Kasumi-1 (cell line): ENCODE results near the gene N4BP2L1.

Source experiments
- DNase-seq, 2 experiments: peaks; one replicate each; lab custom pipeline; 2025; lab: John Stamatoyannopoulos, UW

The N4BP2L1 gene

DNA sequence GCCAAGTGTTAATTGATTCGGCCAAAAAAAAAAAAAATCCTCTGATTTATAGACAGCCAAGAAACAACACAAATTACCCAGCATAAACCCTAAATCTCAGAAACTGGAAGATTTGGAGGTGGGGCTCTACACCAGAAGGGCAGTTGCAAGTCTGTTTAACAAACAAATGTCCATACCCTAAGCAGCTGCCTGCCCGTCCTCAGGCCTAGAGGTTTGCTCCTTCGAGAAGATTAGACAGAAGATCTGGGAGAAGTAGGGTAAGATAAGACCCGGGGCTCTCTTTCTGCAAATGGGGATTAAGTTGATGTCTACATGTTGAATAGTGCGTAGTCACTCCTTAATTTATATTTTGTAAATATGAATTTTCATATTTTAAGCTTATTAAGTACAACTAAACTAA lies 3.4 kb upstream of the N4BP2L1 start:
- DNase-seq: no peak

DNA sequence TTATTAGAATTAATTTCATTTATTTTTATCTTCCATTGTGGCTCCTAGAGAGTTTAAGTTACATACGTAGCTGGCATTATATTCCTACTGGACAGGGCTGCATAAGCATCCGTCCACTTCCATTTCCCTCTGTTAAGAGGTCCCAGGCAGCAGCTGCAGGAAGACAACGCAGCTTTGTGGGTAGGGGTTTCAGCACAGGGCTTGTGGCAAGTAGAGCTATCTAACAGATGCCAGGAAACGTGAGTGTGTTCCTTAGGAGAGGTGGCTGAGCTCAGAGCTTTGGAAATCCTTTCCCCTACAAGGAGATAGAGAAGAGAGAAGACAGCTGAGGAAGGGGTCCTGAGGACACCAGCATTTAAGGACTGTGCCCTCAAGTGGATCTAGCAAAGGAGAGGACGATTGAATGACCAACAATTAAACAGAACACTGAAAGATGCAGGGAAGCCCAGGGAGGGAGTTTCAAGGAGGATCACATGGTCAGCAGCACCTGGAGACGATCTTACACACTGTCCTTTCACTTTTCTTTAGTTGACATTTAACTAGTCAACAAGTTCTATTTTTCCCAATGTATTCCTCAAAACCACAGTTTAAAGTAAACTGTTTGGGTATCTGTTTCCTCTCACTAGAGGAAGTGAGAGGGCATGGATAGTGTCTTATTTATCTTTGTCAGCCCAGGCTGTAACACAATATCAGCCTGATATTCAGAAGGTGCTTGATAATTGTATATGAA lies 2.3 kb upstream of the N4BP2L1 start:
- peak; percentile 1 to 5 for DNase-seq

DNA sequence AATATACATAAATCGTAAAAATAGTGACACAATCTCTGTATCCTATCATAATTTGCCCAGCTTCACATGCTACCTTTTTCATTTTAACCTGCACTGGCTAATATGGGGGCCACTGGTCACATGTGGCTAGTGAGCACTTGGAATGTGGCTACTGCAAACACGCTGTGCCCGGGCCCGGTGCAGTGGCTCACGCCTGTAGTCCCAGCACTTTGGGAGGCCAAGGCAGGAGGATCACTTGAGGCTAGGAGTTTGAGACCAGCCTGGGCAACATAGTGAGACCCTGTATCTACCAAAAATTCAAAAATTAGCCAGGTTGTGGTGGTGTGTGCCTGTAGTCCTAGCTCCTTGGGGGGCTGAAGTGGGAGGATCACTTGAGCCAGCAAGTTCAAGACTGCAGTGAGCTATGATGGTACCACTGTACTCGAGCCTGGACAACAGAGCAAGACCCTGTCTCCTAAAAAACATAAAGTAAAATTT lies 1.5 kb upstream of the N4BP2L1 start:
- no peak for DNase-seq

DNA sequence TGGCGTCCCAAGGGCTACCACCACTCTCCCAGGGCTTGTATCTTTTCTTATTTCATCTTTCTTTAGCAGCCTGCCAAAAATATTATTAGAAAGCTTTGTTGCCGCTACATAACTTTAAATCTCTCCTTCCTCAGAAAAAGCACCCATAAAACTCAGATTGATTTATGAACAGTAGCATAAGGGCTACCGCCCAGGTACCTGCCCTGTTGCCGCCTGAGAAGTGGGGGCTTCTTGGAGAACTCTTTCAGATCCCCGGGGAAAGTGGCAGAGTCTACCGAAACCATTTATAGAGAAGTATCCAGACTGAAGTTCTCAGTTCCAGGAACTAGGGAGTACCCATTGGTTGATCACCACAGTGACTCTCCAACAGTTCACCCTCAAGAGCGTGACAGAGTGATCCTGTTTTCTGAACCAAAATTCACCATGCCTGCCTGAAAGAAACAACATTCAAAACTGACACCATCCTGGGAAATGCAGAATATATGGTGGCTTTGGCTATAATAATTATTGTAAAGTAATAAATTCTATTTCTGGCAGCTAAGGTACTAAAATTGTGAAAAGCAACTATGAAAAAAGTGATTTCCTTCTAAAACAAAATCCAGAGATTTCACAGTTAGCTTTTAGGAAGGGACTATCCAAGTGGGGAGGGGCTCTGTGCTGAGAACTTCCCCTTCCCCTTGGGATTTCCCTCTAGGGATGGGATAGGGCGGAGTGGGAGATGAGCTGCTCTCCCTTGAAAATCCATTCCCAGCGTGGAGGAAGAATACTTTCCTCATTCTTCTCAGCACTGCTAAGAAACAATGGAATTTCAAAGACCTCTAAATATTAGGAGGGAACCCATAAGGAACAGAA lies 877 bp upstream of the N4BP2L1 start:
- DNase-seq: no peak

DNA sequence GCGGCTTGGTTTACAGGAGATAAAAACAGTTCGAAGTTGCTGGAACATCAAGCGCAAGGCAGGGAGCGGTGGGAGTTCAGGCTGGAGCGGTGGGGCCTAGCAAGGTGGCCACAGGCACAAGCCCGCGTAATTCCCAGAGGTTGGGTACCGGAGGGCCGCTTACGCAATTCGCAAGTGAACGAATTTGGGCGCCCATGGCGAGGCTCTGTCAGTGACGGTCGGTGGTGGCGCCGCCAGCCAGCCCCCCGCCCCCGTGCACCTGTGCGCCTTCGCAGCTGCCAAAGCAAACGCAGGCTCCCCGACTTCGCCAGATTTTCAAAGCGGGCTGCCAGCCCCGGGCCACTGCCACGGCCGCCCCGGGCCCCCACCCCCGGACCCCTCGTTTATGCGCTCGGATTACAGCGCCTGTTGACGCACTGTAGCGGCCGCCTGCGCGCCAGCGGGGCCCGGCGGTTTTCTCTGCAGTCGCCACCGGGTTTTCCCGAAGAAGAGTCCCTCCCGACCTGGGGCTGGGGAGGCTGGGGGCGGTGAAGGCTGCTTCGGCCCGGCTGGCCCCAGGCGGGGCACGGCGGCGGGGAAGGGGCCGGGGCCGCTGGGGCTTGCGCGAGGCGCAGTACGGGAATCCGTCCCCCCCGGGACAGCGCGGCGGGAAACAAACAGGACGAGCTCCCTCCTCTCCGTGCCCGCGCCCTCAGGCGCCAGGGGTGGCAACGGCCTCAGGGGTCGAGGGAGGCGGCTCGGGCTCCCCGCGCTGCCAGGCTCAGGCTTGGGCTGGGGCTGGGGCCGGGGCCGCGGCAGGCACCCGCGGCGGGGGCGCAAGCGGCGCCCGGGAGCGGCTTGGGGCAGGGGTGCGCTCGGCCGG lies 709 bp downstream of the N4BP2L1 start:
- peak; percentile 18 for DNase-seq

DNA sequence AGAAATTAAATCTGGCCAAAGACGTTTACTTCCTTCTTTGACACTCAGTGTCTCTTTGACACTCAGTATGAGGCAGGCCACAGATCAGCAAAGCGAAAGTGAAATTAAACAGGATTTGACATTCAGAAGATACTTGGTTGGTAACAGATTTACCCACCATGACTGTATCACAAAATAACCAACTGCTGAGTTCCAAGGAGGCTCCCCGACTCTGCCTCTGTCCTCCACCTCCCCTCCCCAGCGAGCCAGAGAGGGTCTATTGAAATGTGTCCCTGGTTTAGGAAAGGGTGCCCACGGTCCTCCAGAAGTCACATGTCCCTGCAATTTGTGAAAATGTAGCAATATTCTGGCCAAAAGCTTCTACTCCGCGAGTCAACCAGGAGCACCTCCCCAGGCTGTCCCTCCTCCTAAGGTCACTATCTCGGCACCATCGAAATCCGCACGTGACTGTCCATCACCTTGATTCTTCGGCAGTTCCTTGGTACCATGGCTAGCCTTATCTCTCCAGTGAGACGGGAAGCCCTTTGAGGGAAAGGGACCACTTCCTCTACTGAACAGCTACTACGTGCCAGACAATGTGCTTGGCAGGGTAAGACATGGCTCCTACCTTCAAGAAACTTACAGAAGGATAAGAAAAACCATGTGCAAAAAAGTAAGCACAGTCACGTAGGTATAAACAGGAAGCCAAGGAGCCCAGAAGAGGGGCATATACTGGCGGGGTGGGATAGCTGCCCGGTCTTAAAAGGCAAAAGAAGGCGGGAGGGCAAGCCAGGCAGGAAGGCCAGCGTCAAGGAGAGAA lies 1.5 kb downstream of the N4BP2L1 start:
- peak; percentile 43 to 50 for DNase-seq

DNA sequence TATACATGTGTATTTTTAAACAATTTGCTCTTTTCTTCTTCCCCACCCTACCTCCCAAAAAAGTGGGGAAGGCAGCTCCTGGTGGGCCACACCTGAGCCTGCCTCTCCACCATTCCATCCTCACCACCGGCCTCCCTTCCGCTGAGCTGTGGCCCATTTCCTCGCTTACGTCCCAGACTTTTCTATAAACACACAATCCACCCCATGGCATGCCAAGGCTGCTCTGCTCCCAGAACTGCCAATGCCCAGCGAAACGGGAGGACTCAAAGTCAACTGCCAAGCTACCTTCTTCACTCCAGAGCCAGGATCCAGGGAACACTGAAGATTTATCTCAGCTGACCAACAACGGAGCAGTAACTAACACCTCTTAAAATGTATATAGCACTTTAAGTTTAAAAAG lies 2.8 kb downstream of the N4BP2L1 start:
- DNase-seq: no peak

DNA sequence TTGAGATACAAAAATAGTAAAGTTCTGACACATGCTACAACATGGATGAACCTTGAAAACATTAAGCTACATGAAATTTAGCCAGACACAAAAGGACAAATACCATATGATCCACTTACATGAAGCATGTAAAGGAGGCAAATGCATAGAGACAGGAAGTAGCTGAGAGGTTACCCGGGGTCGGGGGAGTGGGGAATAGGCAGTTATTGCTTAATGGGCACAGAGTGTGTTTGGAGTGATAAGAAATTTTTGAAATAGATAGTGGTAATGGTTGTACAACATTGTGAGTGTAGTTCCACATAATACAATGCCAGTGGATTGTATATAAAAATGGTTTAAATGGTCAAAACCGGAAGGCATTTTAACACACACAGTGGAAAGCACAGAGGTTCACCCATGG lies 4.3 kb downstream of the N4BP2L1 start:
- peak; percentile 1 to 2 for DNase-seq

DNA sequence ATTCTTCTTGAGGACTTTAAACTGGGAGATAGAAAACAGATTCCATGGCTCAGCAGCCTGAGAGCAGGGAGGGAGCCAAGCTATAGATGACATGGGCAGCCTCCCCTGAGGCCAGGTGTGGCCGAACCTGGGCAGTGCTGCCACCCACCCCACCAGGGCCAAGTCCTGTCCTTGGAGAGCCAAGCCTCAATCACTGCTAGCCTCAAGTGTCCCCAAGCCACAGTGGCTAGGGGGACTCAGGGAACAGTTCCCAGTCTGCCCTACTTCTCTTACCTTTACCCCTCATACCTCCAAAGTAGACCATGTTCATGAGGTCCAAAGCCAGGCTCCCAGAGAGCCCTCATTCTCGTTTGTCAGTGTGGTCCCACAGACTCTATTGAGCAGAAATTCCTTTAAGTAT lies 8.1 kb downstream of the N4BP2L1 start:
- DNase-seq: no peak

DNA sequence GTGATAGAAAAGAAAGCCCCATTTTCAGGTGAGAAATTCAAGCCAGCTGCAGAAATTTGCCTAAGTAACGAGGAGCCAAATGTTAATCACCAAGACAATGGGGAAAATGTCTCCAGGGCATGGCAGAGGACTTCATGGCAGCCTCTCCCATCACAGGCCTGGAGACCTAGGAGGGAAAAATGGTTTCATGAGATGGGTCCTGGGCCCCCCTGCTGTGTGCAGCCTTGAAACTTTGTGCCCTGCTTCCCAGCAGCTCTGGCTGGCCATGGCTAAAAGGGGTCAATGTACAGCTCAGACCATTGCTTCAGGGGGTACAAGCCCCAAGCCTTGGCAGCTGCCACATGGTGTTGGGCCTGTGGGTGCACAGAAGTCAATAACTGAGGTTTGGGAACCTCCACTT lies 9.9 kb downstream of the N4BP2L1 start:
- no peak for DNase-seq

DNA sequence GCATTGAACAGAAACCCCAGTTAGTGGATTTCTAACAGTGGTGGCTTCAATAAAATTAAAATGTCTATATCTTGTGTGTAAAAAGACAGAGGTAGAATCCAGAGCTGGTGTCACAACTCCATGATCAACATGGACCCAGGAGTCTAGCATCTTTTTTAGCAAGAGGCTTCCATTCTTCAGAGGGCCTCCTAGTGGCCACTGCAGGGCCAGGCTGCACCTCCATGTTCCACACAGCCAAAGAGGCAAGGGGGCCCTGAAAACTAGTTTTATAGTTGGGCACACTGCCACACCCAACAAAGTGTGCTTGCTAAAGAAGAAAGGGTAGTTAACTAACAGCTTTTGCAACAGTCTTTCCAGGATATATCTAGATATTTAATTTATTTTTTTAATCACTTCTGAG lies 12.9 kb downstream of the N4BP2L1 start:
- peak in 1 of 2 experiments; percentile 11 for DNase-seq

DNA sequence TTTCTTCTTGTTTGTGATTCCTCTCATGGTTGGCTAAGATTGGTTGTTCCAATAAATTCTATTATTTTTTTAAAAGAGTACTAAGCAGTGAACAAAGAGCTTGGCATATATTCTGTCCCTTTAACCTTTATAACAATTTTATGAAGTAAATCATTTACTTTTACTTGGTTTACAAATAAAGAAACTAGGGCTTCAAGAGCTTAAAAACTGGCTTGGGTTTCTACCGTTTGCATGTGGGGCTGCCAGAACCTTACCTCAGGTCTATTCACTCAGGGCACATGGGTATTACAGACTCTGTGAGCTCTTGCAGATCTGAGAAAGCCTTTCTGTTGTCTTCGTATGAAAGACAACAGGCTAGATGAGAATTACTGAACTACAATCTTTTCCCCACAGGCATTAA lies 13.3 kb downstream of the N4BP2L1 start:
- no peak for DNase-seq

DNA sequence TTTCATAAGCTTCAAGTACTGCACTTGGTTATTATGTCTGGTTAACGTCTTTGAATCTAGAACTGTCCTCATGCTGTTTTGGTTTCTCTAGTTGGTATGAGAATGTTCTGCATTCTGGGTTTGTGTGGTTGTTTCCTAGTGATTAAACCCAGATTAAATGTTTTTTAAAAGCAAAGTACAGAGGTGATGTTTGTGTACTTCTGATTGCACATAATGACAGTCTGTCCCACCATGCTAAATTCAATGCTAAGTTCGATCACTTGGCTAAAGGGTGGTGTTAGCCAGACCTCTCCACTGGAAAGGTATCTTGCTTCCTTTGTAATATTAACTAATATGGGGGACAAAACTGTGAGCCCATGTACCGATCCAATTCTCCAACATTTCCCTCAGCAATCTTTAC lies 14.6 kb downstream of the N4BP2L1 start:
- DNase-seq: no peak

DNA sequence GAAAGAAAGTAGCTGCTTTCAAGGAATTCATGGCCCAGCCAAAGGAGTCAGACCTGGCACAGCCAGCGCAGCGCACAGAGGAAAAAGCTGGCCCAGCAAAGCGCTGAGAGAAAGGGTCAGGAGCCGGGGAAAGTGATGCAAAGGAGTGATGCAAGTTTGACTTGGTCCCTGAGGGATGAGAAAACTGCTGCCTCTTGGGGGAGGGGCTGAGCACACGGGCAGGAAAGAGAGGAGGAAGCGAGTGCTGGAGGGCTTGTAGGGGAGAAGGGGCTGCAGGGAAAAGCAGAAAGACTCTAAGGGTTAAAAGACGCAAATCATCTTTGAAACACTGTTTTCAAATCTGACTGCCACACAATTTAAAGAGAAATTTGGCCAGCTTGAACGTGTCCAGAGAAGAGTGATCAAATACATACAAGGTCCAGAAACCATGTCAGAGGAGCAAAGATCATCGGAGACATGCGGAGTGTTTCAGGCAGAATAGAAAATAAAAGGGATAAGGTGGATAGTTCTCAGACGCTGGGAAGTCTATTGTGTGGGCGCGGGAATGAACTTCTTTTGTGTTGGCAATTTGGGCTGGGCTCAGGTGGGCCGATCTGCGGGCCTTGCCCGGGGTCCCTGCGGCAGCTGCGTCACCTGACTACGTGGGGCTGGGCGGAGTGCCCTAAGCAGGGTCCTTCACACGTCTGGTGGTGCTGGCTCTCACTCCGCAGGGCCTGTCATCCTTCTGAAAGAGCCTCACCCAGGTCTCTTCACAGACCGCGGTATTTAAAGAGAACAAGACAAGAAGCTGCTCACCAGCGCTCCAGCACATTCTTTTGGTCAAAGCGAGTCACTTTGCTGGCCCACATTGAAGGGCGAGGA lies 18.1 kb downstream of the N4BP2L1 start:
- no peak for DNase-seq

DNA sequence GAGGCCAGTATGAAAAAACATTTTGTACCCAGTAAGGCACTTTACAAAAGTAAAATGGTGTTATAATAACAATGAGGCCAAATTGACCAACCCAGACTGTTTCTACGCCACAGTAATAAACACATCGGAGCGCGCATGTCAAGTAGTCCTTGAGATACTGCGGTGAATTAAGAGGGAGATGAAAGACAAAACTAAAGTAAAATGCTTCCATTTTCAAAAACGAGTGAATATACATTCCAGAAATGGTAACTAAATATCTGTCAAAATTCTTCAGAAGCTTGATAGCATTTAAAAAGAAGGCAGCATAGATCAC lies 19.0 kb downstream of the N4BP2L1 start:
- DNase-seq: no peak

DNA sequence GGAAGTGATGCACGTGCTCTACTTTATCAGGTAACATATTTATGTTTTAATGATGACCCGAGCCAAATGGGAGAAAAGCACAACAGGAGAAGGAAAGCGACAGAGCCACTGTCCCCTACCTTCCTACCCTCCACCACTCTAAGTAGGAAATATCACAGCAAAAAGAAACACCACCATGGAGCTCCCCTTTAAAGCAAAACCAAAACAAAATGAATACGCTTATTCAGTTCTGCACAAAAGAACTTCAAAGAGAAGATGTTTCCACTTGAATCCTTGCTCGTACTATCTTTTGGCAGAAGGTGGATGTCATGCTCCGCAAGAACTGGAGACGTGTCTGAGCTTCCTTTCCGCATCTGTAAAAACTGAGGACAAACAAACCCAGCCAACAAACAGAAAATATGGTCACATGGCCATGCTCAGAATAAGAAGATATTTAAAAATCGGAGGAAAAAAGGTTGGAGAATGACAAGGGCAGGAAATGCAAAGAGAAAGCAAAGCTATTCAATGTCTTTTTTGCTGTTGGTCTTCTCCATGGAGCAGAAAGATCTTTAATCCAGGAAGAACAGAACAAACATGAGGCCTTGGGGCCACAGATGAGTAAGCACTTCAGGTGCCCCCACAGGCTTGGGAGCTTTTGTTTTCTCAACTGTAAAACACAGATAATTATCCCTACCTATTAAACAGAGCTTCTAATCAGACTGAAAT lies 19.5 kb downstream of the N4BP2L1 start:
- no peak for DNase-seq

DNA sequence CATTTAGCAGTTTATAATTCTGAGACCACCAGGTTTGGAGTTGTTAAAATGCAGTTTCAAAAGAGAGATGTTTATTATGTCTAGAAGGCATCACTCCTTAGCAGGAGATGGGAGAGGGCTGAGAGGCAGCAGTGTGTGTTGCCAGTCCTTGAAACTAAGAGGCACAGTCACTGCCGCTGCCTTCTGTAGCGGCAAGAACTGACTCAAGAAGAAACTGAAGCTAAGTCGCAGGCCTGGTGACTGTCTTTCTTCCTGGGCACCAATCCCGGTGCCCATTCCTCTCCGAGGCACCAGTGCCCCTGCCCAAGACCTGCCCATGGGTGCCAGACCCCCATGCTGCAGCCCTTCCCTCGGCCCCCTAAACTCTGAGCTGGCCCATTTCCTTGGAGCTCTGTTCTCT lies 20.1 kb downstream of the N4BP2L1 start:
- DNase-seq: no peak

DNA sequence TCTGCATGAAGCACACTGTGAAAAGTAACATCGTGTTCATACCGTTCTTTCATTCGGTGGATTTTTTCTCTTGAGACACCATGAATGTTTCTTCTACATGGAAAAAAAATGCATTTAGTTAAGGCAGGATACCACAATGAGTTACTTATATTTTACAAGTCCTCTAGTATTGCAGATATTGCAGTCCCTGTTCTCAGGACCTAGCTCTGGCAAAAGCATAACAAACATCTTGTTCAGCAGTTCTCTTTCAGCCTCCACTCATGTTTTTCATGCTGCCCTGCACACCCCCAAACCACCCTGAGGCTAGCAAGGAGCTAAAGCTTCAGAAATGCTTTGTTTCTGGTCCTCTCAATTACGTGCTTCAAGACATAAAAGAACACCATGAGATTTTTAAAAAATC lies 24.8 kb downstream of the N4BP2L1 start:
- DNase-seq: no peak

DNA sequence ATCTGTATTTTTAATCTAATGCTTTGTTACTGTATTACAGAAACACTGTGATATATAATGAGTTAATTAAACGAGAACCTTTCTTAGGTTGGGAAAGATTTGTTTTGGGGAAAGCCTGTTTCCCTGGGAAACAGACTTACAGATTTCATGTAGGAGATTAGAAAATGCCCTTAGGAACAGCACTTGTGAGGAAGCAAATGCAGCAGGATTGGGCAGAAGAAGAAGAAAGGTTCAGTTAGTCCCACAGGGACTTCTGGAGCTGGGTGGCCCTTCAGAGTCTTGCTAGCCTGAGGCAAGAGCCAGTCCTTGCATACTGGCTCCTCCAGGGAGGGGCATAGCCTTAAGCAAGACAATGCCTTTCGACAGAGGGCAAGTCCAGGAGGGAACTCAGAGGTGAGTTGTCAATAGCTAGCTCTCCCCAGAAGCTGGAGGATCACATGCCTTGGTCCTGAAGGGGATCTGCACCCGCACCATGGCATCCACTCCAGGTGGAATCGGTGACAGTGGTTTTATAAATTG lies 36.8 kb downstream of the N4BP2L1 start:
- DNase-seq: no peak

DNA sequence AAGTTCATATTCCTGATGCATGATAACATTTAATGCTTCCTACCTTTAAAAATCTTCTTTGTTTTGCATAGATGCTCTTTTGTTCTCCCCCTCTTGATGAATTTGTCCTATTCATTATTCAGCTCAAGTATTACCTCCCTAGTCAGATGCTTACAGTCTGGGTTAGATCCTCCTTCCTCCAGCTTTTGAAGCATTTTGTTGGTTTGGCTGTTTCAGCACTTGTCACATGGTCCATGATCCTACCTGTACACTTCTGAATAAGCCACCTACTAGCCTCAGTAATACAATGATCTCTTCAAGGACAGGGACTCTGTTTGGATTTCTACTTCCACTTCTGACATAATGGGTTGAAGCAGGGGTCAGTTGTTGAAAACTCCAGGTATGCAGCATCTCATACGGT lies 37.4 kb downstream of the N4BP2L1 start:
- no peak for DNase-seq
